HG03442 (cell line): ENCODE data around the gene PTPRG.
"Not testable (repeated sequence)": the region's sequence is repeated elsewhere in the genome, so short reads cannot be mapped to it uniquely, and the experiment has no call there.

Experiments
- ATAC-seq: cut with Tn5 transposase; IDR thresholded peaks from one replicate; pipeline ENCODE4 v1.9.1; 2021; ENCODE audit warnings: mild to moderate bottlenecking, moderate library complexity; ENCODE audit not compliant: unreplicated experiment

Gene PTPRG

GRCh38 chr3:61743067-61743466 is 181.7 kb downstream of the PTPRG start:
- no peak for ATAC-seq

DNA sequence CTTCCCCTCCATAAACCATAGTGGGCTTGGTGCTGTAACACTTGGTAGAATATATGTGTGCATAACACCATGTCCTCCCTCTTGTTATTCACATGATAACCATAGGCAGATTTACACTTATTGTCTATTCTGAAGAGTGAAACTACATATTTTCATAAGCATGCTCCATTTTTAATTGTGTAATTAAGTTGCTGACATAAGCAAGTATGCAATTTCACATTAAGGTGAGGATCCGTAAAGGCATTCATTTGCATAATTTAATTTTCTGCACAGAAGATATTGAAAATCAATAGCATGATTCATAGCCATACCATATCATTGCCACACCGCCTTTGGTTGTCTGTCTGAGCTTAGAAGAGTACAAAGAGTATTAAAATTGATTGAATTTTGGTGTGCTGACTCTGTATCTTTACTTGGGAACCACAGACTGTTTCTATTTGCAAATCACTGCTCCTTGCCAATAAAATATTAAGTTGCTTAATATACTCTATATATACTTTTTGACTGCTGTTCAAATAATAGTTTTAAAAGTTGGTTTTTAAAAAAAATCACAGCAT is 182.4 kb downstream of the PTPRG start:
- ATAC-seq, result no peak

DNA sequence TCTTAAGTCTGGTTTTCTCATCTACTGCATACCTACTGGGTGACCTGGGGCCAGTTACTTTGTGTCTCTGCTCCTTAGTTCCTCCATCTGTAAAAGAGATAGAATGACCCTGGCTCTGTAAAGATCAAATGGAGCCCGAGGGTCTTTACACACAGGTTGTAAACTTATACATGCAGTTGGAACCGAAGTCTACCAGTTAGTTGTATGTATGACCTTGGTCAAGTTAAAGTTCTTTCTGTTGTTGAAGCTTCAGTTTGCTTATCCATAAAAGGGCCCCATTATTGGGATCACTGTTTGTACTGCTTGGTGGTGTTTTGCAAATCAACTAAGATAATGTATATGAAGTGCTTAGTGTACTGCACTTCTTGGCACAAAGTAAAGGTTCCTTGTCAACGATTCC is 186.9 kb downstream of the PTPRG start:
- no peak for ATAC-seq

DNA sequence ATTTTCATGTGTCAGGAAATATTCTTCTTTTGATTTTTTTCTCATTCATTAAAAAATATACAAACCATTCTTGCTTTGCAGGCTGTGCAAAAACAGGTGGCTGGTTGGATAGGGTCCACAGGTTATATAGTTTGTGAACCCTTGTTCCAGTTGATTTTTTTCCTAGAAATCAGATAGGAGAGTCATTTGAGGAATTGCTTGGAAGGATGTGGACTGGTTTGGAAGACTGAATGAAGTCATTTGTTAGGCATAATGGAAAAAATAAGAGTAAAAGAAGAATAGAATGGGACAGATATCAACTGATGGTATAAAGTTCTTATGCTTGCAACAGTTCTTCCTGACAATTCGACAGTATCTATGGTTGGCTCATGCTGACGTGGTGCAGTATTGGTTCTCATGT is 189.4 kb downstream of the PTPRG start:
- ATAC-seq, result no peak

GRCh38 chr3:61758839-61759238 is 197.5 kb downstream of the PTPRG start:
- no peak for ATAC-seq

DNA sequence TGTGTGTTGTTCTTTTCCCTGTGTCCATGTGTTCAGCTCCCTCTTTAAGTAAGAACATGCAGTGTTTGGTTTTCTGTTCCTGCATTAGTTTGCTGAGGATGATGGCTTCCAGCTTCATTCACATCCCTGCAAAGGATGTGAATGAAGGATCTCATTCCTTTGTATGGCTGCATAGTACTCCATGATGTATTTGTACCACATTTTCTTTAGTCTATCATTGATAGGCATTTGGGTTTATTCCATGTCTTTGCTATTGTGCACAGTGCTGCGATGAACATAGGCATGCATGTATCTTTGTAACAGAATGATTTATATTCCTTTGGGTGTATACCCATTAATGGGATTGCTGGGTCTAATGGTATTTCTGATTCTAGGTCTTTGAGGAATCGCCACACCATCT is 199.4 kb downstream of the PTPRG start:
- ATAC-seq, result not testable (repeated sequence)

GRCh38 chr3:61761694-61762430 is 200.5 kb downstream of the PTPRG start:
- ATAC-seq, result no peak

DNA sequence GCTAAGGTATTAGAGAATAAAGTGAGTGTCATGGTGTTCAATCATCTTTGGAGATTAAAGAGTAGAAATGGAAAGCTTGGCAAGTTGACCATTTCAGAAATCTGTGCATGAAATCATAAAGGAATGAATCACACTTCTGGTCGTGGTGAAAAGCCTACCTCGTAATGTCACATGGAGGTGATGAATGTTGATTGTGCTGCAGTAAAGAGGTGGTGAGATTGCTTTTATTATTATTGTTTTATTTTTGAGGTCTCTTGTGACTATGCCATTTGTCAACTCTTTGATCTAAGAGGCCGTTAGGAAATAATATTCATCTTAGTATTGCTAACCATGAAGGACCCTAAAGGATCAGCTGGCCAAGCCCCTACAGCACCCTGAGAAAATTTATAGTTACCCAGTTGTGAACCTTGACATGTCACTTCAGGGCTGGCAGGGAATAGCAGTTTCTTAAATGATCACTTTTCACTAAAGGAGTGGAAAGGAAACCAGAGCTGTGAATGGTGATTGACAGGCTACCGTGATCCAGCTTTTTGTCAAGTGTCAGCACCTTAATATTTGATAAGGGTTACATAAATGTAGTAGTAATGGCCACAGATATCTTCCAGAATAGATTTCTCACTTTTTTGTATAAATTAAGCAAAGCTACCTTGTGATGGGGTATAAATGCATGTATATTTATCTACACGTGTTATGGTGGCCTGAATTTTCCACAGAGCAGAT is 203.9 kb downstream of the PTPRG start:
- no peak for ATAC-seq

DNA sequence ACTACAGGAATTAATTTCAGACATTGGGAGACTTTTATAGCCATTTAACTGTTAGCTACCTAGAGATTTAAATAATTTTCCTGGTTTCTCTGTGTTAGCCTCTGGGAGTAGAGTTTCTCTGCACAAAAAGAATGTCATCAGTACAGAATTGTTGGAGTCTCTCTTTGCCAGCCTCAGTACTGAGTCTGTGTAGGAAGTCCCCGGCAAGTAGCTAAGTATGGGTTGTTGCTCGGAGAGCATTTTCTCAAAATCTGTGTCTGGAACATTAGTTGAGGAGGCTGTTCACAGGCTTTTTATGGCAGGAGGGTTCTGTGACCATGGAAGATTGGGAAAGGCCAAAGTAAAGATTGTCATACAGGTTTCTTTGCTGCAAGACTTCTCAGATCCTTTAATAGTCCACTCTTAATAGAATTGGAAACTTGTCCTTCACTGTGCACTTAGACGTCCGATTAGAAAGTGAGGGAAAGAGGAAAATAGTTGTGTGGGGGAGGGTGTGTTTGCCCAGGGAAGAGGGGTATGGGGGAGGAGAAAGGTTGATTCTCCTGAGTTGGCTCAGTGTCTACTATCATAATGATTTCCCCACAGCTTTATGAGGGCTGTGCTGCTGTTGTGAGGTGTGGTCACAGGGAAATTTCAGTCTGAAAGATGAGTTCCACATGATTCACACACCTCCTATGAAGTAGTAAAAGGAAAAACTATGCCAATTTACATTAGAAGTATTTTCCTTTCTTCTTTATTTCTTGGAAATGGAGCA is 207.1 kb downstream of the PTPRG start:
- no peak for ATAC-seq

DNA sequence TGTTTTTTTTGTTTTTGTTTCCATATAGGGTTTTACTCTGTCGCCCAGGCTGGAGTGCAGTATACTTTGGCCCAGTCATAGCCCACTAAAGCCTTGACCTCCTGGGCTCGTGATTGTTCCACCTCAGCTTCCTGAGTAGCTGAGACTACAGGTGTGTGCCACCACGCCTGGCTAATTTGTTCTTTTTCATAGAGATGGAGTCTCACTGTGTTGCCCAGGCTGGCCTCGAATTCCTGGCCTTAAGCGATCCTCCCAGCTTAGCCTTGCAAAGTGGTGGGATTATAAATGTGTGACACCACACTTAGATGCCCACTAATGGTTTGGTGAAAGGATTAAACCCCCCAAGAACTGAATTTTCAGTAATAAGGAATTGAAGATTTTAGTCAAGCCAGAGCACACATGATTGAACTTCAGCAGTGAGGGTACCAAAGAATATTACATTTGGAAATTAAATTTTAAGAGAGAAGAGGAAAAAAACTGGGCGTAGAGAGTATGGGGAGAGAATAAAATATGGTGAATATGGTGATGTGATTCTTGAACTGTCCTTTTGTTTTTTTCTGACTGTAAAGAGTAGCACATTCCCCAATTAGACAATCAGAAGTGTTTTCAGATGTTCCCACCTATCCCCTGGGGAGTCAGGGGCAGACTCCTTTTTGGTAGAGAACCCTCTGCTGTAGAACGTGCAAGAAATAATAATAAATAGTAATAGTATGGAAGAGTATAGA is 208.1 kb downstream of the PTPRG start:
- no peak for ATAC-seq

GRCh38 chr3:61771976-61772375 is 210.6 kb downstream of the PTPRG start:
- ATAC-seq, result no peak

DNA sequence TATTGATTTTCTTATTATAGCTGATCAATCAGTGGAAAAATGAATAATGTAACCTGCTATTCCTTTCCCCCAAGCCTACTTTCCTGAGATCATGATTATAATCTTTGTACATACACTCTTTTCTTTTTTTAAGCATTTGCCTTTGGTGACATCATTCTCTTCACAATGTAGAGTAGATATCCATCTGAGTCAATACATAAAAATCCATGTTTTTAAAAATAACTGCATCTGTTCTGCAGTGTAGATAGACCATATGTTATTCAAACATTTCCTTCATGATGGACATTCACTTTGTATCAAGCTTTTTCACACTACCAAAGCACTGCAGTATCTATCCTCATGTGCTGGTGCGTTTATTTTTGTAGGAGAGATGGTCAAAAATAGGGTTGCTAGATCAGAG is 211.1 kb downstream of the PTPRG start:
- ATAC-seq, result no peak

- ATAC-seq, result no peak
Observed at GRCh38 chr3:61774279-61774890, 213.0 kb downstream of the PTPRG start.

DNA sequence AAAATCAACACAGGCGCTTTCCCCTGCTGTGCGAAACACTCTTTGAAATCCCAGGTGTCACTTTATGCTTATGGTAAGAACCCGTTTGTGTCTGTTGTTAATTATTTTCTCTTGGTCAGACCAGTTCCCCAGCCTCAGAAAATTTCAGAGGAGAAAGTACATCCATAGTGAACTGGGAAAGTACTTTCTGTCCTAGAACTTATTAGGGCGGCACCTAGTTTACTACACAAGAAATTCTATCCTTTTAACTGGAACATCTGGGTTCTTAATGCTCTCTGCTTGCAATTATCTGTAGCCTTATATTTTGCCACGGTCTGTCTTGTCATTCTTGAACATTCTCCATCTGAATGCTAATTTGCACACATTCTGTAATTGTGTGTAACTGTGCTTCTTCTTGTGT is 215.0 kb downstream of the PTPRG start:
- ATAC-seq, result no peak

GRCh38 chr3:61777483-61777882 is 216.1 kb downstream of the PTPRG start:
- no peak for ATAC-seq

DNA sequence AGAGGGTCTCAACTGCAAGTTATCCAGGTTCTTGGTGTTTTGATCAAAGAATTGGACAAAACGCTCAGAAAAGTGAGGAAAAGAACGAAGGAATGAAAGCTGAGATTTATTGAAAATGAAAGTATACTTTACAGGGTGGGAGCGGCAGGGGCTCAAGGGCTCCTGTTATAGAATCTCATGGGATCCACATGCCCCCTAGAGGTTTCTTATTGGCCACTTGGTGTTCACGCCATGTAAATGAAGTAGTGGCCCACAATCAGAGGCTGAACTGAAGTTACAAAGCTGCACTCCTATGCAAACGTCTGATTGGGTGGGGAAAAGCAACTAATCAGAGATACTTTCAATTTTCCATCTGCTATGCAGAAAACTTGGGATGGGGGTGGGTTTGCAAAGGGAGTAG is 216.7 kb downstream of the PTPRG start:
- no peak for ATAC-seq

DNA sequence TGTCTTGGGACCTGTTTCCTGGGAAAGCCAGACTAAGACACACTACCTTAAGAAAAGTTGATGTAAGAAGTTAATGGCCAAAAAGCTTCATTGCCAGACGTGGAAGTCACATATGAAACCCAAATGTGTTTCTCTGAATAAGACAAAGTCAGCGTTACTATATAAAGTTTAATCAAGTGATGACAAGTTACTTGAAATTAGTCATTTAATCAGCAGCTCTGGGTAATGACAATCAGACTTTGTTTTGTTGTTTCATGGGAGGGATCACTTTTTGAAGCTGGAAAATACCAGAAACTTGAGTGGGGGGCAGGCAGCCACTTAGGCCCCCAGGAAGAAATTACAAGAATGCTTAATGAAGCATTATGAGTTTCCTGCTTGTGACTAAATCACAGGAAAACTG is 218.6 kb downstream of the PTPRG start:
- no peak for ATAC-seq

DNA sequence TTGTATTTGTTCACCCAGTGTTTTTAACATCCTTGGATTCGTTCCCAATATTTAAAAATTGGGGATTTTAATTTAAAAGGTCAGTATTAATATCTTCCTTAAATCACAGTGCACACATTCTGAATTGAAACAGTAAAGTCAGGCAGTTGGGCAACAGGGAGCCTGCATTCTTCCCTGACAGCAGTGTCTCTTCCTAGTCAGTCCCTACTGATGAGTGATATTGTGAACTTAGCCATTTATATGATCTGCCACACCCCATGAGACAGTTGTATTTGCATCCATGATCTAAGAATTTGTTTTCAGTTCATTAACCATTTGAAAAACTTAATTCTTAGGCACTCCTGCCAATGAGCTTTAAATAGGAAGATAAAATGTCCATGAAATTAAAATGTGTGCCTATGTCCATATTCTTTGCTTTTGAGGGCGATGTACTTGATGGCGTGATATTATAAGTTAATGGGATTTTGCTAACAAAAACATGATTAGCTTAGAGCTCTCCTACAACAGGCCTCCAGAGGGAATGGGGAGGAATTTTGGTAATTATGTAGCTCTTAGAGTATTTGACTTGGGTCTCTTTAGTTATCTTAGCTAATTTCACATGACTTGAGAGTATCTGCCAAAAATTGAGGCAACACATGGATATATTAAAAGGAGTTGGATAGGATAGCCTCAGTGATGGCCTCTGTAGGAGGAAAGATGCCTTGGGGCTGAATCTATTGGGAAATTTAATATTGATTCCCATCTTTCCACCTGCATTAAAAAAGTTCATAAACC is 219.3 kb downstream of the PTPRG start:
- ATAC-seq, result no peak

DNA sequence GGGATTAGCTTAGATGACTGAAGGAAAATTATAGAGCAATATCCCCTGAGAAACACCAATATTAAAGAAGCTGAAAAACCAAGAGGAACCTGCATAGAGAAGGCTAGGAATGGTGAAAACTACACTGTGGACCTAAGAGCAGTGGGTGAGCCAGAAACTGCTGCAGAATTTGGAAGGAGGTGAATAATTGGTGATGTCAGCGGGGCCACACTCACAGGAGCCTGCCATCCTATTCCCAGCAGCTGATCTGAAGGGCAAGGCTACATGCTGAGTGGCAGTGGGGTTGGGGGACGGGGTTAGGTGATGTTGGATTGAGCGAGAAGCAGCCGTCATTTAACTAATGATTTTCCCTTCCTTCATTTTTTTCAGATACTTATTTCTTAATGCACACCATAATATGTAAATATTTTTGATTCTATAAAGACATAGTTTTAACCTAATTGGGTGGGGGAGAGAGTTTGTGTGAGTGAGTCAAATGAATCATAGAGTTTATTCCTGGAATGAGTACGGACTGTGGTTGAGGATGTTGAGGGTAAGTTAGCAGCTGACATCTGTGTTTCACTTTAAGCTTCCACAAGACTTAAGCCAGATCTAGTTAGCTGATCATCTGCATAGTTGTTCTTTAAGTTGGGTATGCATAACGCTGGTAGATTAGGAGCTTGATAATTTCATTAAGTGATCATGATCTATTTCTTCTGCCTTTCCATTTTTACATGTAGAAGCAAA is 222.8 kb downstream of the PTPRG start:
- ATAC-seq, result no peak
